Measurements from ENCODE around the gene ZBTB46. TPM values are rescaled to one million over a fixed set of nuclear protein-coding genes. Genes with fewer than 3 reads are reported as not detected.

ZBTB46 gene
- total RNA-seq, 1 donor from 2014 or later, result 20.5 TPM

DNA sequence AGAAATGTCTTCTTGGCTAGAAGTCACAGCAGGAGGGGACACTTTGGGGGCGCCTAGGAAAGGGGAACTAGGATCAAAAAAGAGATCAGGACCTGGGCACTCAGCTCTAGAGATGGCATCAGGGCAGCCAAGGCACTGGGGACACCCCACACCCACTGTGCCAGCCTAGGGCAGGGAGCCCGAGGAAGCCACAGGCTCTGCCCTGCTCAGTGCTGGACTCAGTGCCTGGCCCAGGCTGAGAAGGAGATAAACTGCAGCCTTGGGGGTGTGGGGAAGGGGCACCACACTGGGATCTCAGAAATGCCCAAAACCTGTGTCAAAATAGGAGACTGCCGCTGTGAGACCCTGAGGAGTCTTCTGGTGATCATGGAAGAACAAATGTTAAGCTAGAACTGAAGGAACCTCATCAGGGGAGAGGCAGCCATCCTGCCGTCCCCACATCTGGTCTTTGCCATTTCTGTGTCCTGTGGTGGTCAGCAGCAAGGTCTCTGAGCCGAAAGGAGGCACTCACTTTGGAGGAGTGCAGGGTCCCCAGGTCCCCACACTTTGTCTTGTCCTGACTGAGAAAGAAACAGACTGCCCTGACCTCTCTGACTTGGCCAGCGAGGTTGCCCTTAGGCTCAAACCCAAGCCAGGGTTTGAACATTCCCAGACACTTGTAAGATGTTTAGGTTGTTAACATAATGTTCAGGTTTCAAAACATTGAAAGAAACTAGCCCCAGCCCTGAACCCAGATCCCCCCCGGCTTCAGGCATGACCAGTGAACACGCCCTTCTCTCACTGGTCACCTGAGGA is 125.6 kb downstream of the ZBTB46 start:
- H3K27ac Mint-ChIP-seq (ENCODE audit: unreplicated experiment), result peak overlapping the region; percentile 34
- peaks cover 13% of the 10 kb centered on the region for H3K36me3 Mint-ChIP-seq (ENCODE audit: unreplicated experiment)
- no peaks in the 10 kb centered on the region for H3K9me3 Mint-ChIP-seq (ENCODE audit: unreplicated experiment)
- no peaks in the 10 kb centered on the region for H3K27me3 Mint-ChIP-seq (ENCODE audit: unreplicated experiment)
- H3K4me3 Mint-ChIP-seq (ENCODE audit: unreplicated experiment), result peak overlapping the region; percentile 18
- TF ChIP-seq, protein P1, sequence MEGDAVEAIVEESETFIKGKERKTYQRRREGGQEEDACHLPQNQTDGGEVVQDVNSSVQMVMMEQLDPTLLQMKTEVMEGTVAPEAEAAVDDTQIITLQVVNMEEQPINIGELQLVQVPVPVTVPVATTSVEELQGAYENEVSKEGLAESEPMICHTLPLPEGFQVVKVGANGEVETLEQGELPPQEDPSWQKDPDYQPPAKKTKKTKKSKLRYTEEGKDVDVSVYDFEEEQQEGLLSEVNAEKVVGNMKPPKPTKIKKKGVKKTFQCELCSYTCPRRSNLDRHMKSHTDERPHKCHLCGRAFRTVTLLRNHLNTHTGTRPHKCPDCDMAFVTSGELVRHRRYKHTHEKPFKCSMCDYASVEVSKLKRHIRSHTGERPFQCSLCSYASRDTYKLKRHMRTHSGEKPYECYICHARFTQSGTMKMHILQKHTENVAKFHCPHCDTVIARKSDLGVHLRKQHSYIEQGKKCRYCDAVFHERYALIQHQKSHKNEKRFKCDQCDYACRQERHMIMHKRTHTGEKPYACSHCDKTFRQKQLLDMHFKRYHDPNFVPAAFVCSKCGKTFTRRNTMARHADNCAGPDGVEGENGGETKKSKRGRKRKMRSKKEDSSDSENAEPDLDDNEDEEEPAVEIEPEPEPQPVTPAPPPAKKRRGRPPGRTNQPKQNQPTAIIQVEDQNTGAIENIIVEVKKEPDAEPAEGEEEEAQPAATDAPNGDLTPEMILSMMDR (IDR thresholded peaks at IDR 0.05), result no peak
- DNase-seq (ENCODE audit: extremely low spot score, unreplicated experiment), result no peak
- H3K4me1 Mint-ChIP-seq (ENCODE audit: unreplicated experiment), result peaks cover 22% of the 10 kb centered on the region

DNA sequence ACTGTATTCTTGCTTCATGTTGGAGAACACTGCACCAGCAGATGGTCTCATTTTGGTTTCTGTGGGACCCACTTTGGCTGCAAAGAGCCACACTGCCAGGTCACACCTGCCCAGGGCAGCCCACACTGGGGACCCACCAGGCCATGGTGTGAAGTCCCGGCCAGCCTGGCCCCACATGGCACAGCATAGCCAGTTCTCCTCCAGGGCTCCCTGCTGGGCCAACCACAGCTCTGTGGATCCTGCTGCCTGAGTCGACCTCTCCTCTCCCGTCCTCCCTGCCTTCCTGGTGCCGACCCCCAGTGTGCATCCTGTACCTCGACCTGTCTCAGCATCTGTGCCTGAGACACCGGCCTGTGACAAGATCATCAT is 126.3 kb downstream of the ZBTB46 start:
- DNase-seq (ENCODE audit: extremely low spot score, unreplicated experiment), result no peak
- Mint-ChIP-seq H3K27ac (ENCODE audit: unreplicated experiment) (peak overlapping the region; percentile 34), H3K27me3 (ENCODE audit: unreplicated experiment) (no peaks in the 10 kb centered on the region), H3K36me3 (ENCODE audit: unreplicated experiment) (peaks cover 10% of the 10 kb centered on the region), H3K9me3 (ENCODE audit: unreplicated experiment) (no peaks in the 10 kb centered on the region), H3K4me1 (ENCODE audit: unreplicated experiment) (peaks cover 25% of the 10 kb centered on the region), H3K4me3 (ENCODE audit: unreplicated experiment) (no peak overlapping the region)
- TF ChIP-seq, protein P1 (IDR thresholded peaks at IDR 0.05), result no peak

DNA sequence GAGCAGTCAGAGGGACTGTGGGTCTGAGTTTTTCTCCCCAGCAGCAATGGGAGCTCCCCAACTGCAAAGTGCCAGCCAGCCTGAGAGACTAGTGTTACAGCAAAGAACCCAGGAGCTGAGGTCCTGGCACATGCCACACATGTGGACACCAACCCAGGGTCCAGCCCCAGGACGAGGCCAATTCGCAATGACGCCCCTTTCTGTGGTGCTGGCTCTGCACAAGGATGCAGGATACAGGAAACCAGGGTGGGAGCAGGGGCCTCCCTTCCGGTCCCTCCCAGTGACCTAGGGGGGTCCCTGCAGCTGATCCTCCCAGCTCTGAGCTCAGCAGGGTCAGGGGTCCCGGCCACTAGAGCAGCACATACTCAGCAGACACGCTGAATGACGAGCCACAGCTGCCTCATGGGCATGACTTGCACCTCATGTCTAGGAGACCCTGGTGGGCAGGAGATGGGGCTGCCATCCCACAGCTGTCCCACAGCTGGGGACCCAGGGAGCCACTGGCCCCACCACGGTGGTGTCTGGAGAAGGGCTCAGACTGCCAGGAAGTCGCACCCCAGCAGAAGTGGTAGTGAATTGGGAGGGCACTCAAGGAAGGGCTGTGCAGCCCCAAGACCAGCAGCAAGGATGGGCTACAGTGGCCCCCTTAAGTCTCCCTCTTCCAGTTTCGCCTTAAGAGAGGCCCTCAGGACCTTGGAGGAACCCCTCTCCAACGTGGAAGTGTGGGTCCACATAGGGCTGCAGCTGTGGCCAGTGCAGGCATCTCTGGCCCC is 126.9 kb downstream of the ZBTB46 start:
- Mint-ChIP-seq H3K27ac (ENCODE audit: unreplicated experiment) (no peak overlapping the region), H3K4me1 (ENCODE audit: unreplicated experiment) (peaks cover 26% of the 10 kb centered on the region), H3K4me3 (ENCODE audit: unreplicated experiment) (no peak overlapping the region), H3K9me3 (ENCODE audit: unreplicated experiment) (no peaks in the 10 kb centered on the region), H3K27me3 (ENCODE audit: unreplicated experiment) (no peaks in the 10 kb centered on the region), H3K36me3 (ENCODE audit: unreplicated experiment) (peaks cover 10% of the 10 kb centered on the region)
- DNase-seq (ENCODE audit: extremely low spot score, unreplicated experiment), result no peak
- TF ChIP-seq, protein P1 (IDR thresholded peaks at IDR 0.05), result no peak

DNA sequence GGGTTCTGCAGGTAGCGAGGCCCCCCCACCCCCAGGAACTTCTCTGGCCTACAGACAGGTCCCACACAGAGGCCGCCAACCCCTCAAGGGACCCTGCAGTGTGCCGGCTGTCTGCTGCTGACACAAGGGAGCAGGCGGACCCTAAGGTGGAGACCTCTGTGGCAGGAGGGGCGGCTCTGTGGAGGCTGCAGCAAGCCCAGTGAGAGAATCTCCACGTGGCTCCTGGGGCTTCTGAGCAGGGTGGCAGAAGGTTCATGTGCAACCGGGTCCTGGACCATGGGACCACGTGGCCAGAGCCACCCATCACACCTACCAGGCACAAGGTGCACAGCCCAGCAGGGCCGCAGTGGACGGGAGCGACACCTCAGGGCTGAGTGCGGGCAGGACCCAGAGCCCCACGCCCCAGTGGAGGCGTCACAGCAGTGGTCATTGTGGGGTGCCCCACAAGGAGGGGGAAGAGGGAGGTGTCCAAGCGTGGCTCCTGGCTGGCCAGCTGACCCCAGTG is 127.5 kb downstream of the ZBTB46 start:
- H3K4me1 Mint-ChIP-seq (ENCODE audit: unreplicated experiment), result peaks cover 28% of the 10 kb centered on the region
- H3K27me3 Mint-ChIP-seq (ENCODE audit: unreplicated experiment), result no peaks in the 10 kb centered on the region
- no peak overlapping the region for H3K4me3 Mint-ChIP-seq (ENCODE audit: unreplicated experiment)
- H3K9me3 Mint-ChIP-seq (ENCODE audit: unreplicated experiment), result no peaks in the 10 kb centered on the region
- DNase-seq (ENCODE audit: extremely low spot score, unreplicated experiment), result no peak
- TF ChIP-seq, protein P1 (IDR thresholded peaks at IDR 0.05), result no peak
- H3K27ac Mint-ChIP-seq (ENCODE audit: unreplicated experiment), result no peak overlapping the region
- peaks cover 7% of the 10 kb centered on the region for H3K36me3 Mint-ChIP-seq (ENCODE audit: unreplicated experiment)
